ENCODE measurements around the gene MED29. TPM values are rescaled to one million over a fixed set of nuclear protein-coding genes. Genes with fewer than 3 reads are reported as not detected.

MED29 gene
- total RNA-seq, 1 donor from 2014 or later: 28.2 TPM

DNA sequence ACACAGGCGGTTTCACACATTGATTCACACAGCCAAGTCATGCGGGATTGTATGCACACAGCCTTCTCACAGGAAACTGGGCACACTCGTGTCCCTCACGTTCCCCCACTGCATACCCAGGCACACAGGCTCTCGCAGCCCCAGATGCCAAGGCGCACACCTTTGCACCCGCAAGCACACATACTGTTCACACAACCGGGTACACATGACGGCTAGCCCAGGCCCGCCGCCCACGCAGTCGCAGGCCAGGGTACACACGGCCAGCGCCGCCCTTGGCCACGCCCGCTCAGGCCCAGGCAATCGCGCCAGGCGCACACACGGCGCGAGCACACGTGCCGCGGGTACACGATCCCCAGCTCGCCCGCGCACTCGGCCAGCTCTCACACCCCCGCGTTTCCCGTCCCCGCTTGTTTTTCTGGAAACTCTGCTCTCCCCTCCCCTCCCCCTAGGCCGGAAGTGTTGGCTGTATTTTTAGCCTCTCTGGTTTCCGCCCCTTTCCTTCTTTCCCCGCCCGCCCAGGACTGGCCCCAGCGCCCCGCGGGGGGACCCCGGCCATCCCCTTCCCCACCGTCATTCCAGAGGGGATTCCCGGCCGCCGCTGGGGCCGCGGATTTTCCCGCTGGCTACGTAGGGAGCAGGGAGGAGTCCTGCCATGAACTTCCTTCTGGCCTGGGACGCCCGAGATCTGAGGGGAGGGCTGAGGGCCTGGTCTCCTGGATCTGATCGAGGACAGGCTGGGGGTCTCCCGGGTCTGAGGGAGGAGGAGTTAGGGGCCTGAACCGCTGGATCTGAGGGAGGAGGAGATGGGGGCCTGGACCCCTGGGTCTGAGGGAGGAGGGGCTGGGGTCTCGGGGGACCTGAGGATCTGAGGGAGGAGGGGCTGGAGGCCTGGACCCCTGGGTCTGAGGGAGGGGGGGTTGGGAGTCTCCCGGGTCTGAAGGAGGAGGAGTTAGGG is 11.4 kb downstream of the MED29 start:
- peak overlapping the region; percentile 88 for H3K4me3 Mint-ChIP-seq
- Histone ChIP-seq H3K9me3 (ENCODE audit: low read depth) (no peaks in the 10 kb centered on the region), H3K79me2 (ENCODE audit: low read depth) (no peaks in the 10 kb centered on the region), H3K27me3 (peaks cover 17% of the 10 kb centered on the region), H3K4me1 (peaks cover 17% of the 10 kb centered on the region), H3K9ac (peak overlapping the region; percentile 2), H3K4me2 (peak overlapping the region; percentile 85), H3K27ac (peak overlapping the region; percentile 93), H3K36me3 (no peaks in the 10 kb centered on the region), H4K20me1 (ENCODE audit: low read depth) (peaks cover 5% of the 10 kb centered on the region), H2AFZ (replicated peaks) (no peak overlapping the region), H3K4me3 (peak overlapping the region; percentile 49), H3F3A (ENCODE audit: low read depth) (peaks cover 62% of the 10 kb centered on the region)
- DNase-seq (ENCODE audit: low spot score): peak; percentile 95
- peaks cover 2% of the 10 kb centered on the region for H3K36me3 Mint-ChIP-seq
- H3K27me3 Mint-ChIP-seq (ENCODE audit: insufficient read depth, low read depth): peaks cover 14% of the 10 kb centered on the region
- no peaks in the 10 kb centered on the region for H3K9me3 Mint-ChIP-seq
- H3K27ac Mint-ChIP-seq: peak overlapping the region; percentile 100
- peaks cover 38% of the 10 kb centered on the region for H3K4me1 Mint-ChIP-seq
- TF ChIP-seq, protein P1, sequence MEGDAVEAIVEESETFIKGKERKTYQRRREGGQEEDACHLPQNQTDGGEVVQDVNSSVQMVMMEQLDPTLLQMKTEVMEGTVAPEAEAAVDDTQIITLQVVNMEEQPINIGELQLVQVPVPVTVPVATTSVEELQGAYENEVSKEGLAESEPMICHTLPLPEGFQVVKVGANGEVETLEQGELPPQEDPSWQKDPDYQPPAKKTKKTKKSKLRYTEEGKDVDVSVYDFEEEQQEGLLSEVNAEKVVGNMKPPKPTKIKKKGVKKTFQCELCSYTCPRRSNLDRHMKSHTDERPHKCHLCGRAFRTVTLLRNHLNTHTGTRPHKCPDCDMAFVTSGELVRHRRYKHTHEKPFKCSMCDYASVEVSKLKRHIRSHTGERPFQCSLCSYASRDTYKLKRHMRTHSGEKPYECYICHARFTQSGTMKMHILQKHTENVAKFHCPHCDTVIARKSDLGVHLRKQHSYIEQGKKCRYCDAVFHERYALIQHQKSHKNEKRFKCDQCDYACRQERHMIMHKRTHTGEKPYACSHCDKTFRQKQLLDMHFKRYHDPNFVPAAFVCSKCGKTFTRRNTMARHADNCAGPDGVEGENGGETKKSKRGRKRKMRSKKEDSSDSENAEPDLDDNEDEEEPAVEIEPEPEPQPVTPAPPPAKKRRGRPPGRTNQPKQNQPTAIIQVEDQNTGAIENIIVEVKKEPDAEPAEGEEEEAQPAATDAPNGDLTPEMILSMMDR (IDR thresholded peaks at IDR 0.05): no peak
- no peak for TF ChIP-seq EZH2 (IDR thresholded peaks at IDR 0.05)

DNA sequence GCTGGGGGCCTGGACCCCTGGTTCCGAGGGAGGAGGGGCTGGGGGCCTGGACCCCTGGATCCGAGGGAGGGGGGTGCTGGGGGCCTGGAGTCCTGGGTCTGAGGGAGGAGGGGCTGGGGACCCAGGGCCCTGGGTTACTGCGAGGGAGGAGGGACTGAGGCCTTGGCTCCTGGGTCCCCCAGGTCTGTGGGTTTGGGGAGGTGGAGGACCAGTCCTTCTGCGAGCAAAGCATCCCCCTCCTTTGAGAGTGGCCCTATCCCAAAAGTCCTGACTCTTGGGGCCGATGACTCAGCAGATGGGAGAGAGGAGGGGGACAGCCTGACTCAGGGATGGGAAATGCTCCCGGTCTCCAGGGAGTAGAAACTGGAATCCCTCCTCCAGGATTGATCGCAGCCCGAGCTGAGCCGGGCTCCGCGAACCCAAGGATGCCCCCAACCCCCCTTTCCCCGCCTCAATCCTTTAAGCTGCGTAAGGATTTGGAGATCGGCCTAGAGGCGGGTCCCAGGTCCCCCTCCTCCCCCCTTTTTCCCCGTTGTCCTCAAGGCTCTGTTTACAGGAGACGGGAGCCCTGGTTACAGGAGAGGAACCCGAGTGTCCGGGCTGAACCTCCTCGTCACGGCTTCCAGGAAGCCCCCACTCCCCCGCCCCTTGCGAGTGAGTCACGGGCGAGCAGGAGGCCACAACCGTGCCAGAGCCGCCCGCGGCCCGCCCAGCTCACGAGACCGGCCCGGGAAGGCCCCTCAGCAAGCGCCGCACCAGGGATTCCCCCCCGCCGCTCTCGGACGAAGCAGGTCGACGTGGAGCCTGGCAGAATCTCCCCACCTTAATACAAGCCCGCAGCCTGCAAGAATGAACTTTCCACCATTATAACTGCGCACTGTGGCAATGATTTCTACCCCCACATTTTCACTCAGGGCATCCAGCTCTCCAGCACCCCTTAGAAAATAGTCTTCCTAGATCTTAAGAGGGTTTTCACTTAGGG is 12.4 kb downstream of the MED29 start:
- Histone ChIP-seq H3K4me2 (peak overlapping the region; percentile 85), H2AFZ (replicated peaks) (peak overlapping the region; percentile 2)

DNA sequence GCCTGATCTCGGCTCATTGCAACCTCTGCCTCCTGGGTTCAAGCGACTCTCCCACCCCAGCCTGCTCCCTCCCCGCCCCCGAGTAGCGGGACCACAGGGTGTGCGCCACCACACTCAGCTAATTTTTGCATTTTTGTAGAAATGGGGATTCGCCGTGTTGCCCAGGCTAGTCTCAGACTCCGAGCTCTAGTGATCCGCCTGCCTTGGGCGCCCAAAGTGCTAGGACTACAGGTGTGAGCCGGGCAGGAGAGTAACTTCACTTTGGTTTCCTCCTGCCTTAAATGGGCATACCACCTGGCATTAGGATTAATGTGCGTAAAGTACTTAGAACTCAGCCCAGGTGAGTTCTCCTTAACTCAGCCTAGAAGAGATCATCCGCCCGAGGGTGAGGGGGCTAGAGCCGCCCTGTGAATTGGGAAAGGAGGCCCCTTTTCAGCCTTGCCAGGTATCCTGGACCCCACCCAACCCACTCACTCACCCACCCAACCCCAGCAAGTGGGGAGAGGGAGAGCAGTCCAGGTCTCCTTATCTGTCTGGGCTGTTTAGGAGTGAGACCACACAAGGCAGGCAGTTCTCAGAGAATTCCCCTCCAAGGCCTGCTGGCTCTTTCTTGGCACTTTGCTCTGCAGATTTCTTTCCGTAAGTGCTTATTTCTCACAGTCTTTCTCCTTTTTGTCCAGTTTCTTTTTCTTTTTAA is 14.2 kb downstream of the MED29 start:
- no peak overlapping the region for H3K27ac ChIP-seq
- DNase-seq (ENCODE audit: low spot score): no peak
- peaks cover 8% of the 10 kb centered on the region for H4K20me1 ChIP-seq (ENCODE audit: low read depth)
- H3K27ac Mint-ChIP-seq: no peak overlapping the region
- no peak overlapping the region for H2AFZ ChIP-seq (replicated peaks)
- H3K9me3 Mint-ChIP-seq: no peaks in the 10 kb centered on the region
- H3K4me1 ChIP-seq: peaks cover 18% of the 10 kb centered on the region
- peaks cover 70% of the 10 kb centered on the region for H3F3A ChIP-seq (ENCODE audit: low read depth)
- TF ChIP-seq EZH2 (IDR thresholded peaks at IDR 0.05) (no peak), EZH2phosphoT487 (IDR thresholded peaks at IDR 0.05) (no peak)
- TF ChIP-seq, protein P1 (IDR thresholded peaks at IDR 0.05): no peak
- H3K4me3 Mint-ChIP-seq: peak overlapping the region; percentile 85
- H3K79me2 ChIP-seq (ENCODE audit: low read depth): no peaks in the 10 kb centered on the region
- no peaks in the 10 kb centered on the region for H3K36me3 Mint-ChIP-seq
- H3K4me1 Mint-ChIP-seq: peaks cover 43% of the 10 kb centered on the region
- no peak overlapping the region for H3K4me2 ChIP-seq
- H3K27me3 Mint-ChIP-seq (ENCODE audit: insufficient read depth, low read depth): peaks cover 20% of the 10 kb centered on the region
- no peaks in the 10 kb centered on the region for H3K9me3 ChIP-seq (ENCODE audit: low read depth)
- no peaks in the 10 kb centered on the region for H3K36me3 ChIP-seq
- no peak overlapping the region for H3K9ac ChIP-seq
- peaks cover 31% of the 10 kb centered on the region for H3K27me3 ChIP-seq
- H3K4me3 ChIP-seq: no peak overlapping the region

More for the DNA sequence above, 12.4 kb downstream of the MED29 start:
- Histone ChIP-seq H3K27ac (peak overlapping the region; percentile 93), H3K4me1 (peaks cover 17% of the 10 kb centered on the region), H4K20me1 (ENCODE audit: low read depth) (peaks cover 8% of the 10 kb centered on the region), H3K9ac (no peak overlapping the region), H3K4me3 (peak overlapping the region; percentile 49), H3K79me2 (ENCODE audit: low read depth) (no peaks in the 10 kb centered on the region), H3K27me3 (peaks cover 26% of the 10 kb centered on the region), H3K36me3 (no peaks in the 10 kb centered on the region), H3K9me3 (ENCODE audit: low read depth) (no peaks in the 10 kb centered on the region), H3F3A (ENCODE audit: low read depth) (peaks cover 65% of the 10 kb centered on the region)
- peak; percentile 12 for TF ChIP-seq EZH2phosphoT487 (IDR thresholded peaks at IDR 0.05)
- TF ChIP-seq, protein P1 (IDR thresholded peaks at IDR 0.05): no peak
- H3K9me3 Mint-ChIP-seq: no peaks in the 10 kb centered on the region
- H3K27me3 Mint-ChIP-seq (ENCODE audit: insufficient read depth, low read depth): peaks cover 16% of the 10 kb centered on the region
- peaks cover 2% of the 10 kb centered on the region for H3K36me3 Mint-ChIP-seq
- DNase-seq (ENCODE audit: low spot score): peak; percentile 96
- peak overlapping the region; percentile 88 for H3K4me3 Mint-ChIP-seq
- H3K4me1 Mint-ChIP-seq: peaks cover 36% of the 10 kb centered on the region
- H3K27ac Mint-ChIP-seq: peak overlapping the region; percentile 98
